ENCODE results near the gene PI4K2A.
A peak's percentile ranks its signal among the peaks of the same experiment; 100 is the strongest.
"Not testable (repeated sequence)": the region's sequence is repeated elsewhere in the genome, so short reads cannot be mapped to it uniquely, and the experiment has no call there.

PI4K2A gene

GRCh38 chr10:97632949-97633884 lies 7.3 kb upstream of the PI4K2A start, which contains the start of gene MORN4:
TSS of gene MORN4 (minus strand) at chr10:97633500. CDS start at chr10:97619653, 13,847 bp downstream.
- DNase-seq, result peak; percentile 90

- DNase-seq, result peak; percentile 8
These were observed 6.5 kb upstream of the PI4K2A start for GRCh38 chr10:97633921-97634320.

GRCh38 chr10:97635577-97635976 lies 4.9 kb upstream of the PI4K2A start:
- DNase-seq, result no peak

- not testable (repeated sequence) for DNase-seq
These were observed 1.4 kb upstream of the PI4K2A start for GRCh38 chr10:97639090-97639489.

GRCh38 chr10:97640868-97641811 lies 669 bp downstream of the PI4K2A start:
- no peak for DNase-seq

- not testable (repeated sequence) for DNase-seq
These were observed 2.1 kb downstream of the PI4K2A start for GRCh38 chr10:97642471-97643159.

- no peak for DNase-seq
These were observed 3.0 kb downstream of the PI4K2A start for GRCh38 chr10:97643441-97643985.

- no peak for DNase-seq
These were observed 4.5 kb downstream of the PI4K2A start for GRCh38 chr10:97644936-97645335.

- no peak for DNase-seq
These were observed 7.1 kb downstream of the PI4K2A start for GRCh38 chr10:97647556-97647955.

- no peak for DNase-seq
These were observed 8.3 kb downstream of the PI4K2A start for GRCh38 chr10:97648562-97649404.

- DNase-seq, result not testable (repeated sequence)
These were observed 8.9 kb downstream of the PI4K2A start for GRCh38 chr10:97649405-97649750.

- DNase-seq, result no peak
These were observed 10.3 kb downstream of the PI4K2A start for GRCh38 chr10:97650726-97651125.

- no peak for DNase-seq
These were observed 11.3 kb downstream of the PI4K2A start for GRCh38 chr10:97651773-97652172.

- no peak for DNase-seq
These were observed 16.3 kb downstream of the PI4K2A start for GRCh38 chr10:97656777-97657176.

- DNase-seq, result no peak
These were observed 19.1 kb downstream of the PI4K2A start for GRCh38 chr10:97659589-97659988.

GRCh38 chr10:97664282-97664850 lies 23.9 kb downstream of the PI4K2A start:
- DNase-seq, result no peak

GRCh38 chr10:97666992-97667391 lies 26.5 kb downstream of the PI4K2A start:
- DNase-seq, result no peak

- no peak for DNase-seq
These were observed 27.0 kb downstream of the PI4K2A start for GRCh38 chr10:97667463-97667862.

- DNase-seq, result no peak
These were observed 29.1 kb downstream of the PI4K2A start for GRCh38 chr10:97669571-97669970.

GRCh38 chr10:97673736-97674525 lies 33.5 kb downstream of the PI4K2A start:
- DNase-seq, result no peak
